NCI-H2107 treated with DMSO at 0.1 percent for 48 hours (cell line): ENCODE data around the gene GAS7.

ENCODE experiments used
- DNase-seq: peaks from one replicate; lab custom pipeline; 2025; ENCODE audit not compliant: unreplicated experiment; lab: John Stamatoyannopoulos, UW

GAS7 gene

GRCh38 chr17:10172241-10172741, 26.1 kb downstream of the GAS7 start:
- no peak for DNase-seq

GRCh38 chr17:10171581-10171981, 26.8 kb downstream of the GAS7 start:
- no peak for DNase-seq

GRCh38 chr17:10171122-10171571, 27.3 kb downstream of the GAS7 start:
- DNase-seq, result no peak

- DNase-seq, result no peak
These were observed 28.2 kb downstream of the GAS7 start for GRCh38 chr17:10170233-10170632.

- DNase-seq, result no peak
These were observed 29.1 kb downstream of the GAS7 start for GRCh38 chr17:10169290-10169689.

GRCh38 chr17:10166176-10166935, 32.0 kb downstream of the GAS7 start:
- DNase-seq, result no peak

- DNase-seq, result no peak
These were observed 36.3 kb downstream of the GAS7 start for GRCh38 chr17:10162096-10162495.

- no peak for DNase-seq
These were observed 37.0 kb downstream of the GAS7 start for GRCh38 chr17:10161386-10161785.

GRCh38 chr17:10156948-10157607, 41.3 kb downstream of the GAS7 start:
- DNase-seq, result no peak

GRCh38 chr17:10156599-10156947, 41.8 kb downstream of the GAS7 start:
- DNase-seq, result no peak

GRCh38 chr17:10156077-10156435, 42.4 kb downstream of the GAS7 start:
- no peak for DNase-seq

- no peak for DNase-seq
These were observed 42.9 kb downstream of the GAS7 start for GRCh38 chr17:10155371-10156076.

- no peak for DNase-seq
These were observed 46.5 kb downstream of the GAS7 start for GRCh38 chr17:10151667-10152496.

GRCh38 chr17:10149573-10150399, 48.6 kb downstream of the GAS7 start:
- DNase-seq, result no peak

GRCh38 chr17:10147761-10148415, 50.5 kb downstream of the GAS7 start:
- no peak for DNase-seq

GRCh38 chr17:10147040-10147439, 51.4 kb downstream of the GAS7 start:
- DNase-seq, result no peak

- no peak for DNase-seq
These were observed 53.4 kb downstream of the GAS7 start for GRCh38 chr17:10144982-10145381.

- DNase-seq, result no peak
These were observed 54.0 kb downstream of the GAS7 start for GRCh38 chr17:10144456-10144855.

GRCh38 chr17:10141436-10141835, 57.0 kb downstream of the GAS7 start:
- DNase-seq, result no peak

GRCh38 chr17:10139577-10139976, 58.8 kb downstream of the GAS7 start:
- no peak for DNase-seq
